ENCODE results near the gene OR2B2.
"Not testable (repeated sequence)": the region's sequence is repeated elsewhere in the genome, so short reads cannot be mapped to it uniquely, and the experiment has no call there.

OR2B2 gene

GRCh38 chr6:27911956-27912446 lies at the start of gene OR2B2:
Gene OR2B2, minus strand, starts transcription at chr6:27912396. Its CDS starts 77 bp downstream, at chr6:27912319.
- Histone ChIP-seq H3K4me3 (ENCODE audit: low read depth, low read length) (no peak within 1 kb of the TSS), H3K27me3 (ENCODE audit: insufficient read depth, low read length) (no peaks in the 10 kb centered on the region), H3K27ac (ENCODE audit: low read depth, low read length) (no peak within 1 kb of the TSS), H3K4me1 (ENCODE audit: control insufficient read depth, insufficient read depth, low read length, unreplicated experiment) (no peaks in the 10 kb centered on the region), H2AFZ (ENCODE audit: low read length, unreplicated experiment) (no peak within 1 kb of the TSS), H3K79me2 (ENCODE audit: control insufficient read depth, insufficient read depth, low read length, unreplicated experiment) (no peaks in the 10 kb centered on the region), H3K36me3 (ENCODE audit: insufficient read depth, low read length) (no peaks in the 10 kb centered on the region)

- Histone ChIP-seq H2AFZ (ENCODE audit: low read length, unreplicated experiment) (no peak overlapping the region), H3K4me1 (ENCODE audit: control insufficient read depth, insufficient read depth, low read length, unreplicated experiment) (no peaks in the 10 kb centered on the region), H3K27me3 (ENCODE audit: insufficient read depth, low read length) (no peaks in the 10 kb centered on the region), H3K27ac (ENCODE audit: low read depth, low read length) (no peak overlapping the region), H3K4me3 (ENCODE audit: low read depth, low read length) (no peak overlapping the region), H3K79me2 (ENCODE audit: control insufficient read depth, insufficient read depth, low read length, unreplicated experiment) (no peaks in the 10 kb centered on the region), H3K36me3 (ENCODE audit: insufficient read depth, low read length) (no peaks in the 10 kb centered on the region)
Measured at GRCh38 chr6:27957516-27957915, 45.3 kb upstream of the OR2B2 start.

DNA sequence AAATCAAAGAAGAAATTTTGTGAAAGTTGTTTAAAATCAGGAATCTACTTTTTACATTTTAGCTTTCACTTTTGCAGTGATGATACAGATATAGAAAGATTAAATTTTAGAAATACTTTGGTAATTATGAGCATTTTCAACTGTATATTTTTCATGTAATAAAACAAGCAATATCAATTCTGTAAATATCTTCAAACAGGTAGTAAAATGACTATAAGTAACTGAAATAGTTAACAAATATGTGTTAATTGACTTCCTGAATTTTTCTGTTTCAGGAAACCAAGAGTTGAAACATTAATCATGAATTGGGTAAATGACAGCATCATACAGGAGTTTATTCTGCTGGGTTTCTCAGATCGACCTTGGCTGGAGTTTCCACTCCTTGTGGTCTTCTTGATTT lies 44.7 kb upstream of the OR2B2 start, which contains the start of gene OR2B6:
Gene OR2B6 (plus strand): TSS at position 301 of the 400 bp plus-strand sequence. CDS start 0 bp downstream, at position 301.
- H3K27me3 ChIP-seq (ENCODE audit: insufficient read depth, low read length): peaks cover 3% of the 10 kb centered on the region; the same call in 1 of the 2 replicates
- no peaks in the 10 kb centered on the region for H3K36me3 ChIP-seq (ENCODE audit: insufficient read depth, low read length)
- no peaks in the 10 kb centered on the region for H3K4me1 ChIP-seq (ENCODE audit: control insufficient read depth, insufficient read depth, low read length, unreplicated experiment)
- H3K27ac ChIP-seq (ENCODE audit: low read depth, low read length): no peak within 1 kb of the TSS
- no peak within 1 kb of the TSS for H3K4me3 ChIP-seq (ENCODE audit: low read depth, low read length)
- H2AFZ ChIP-seq (ENCODE audit: low read length, unreplicated experiment): no peak within 1 kb of the TSS
- no peaks in the 10 kb centered on the region for H3K79me2 ChIP-seq (ENCODE audit: control insufficient read depth, insufficient read depth, low read length, unreplicated experiment)

GRCh38 chr6:27951040-27951439 lies 38.8 kb upstream of the OR2B2 start:
- H3K27me3 ChIP-seq (ENCODE audit: insufficient read depth, low read length): peaks cover 8% of the 10 kb centered on the region; the same call in 1 of the 2 replicates
- no peaks in the 10 kb centered on the region for H3K4me1 ChIP-seq (ENCODE audit: control insufficient read depth, insufficient read depth, low read length, unreplicated experiment)
- H3K27ac ChIP-seq (ENCODE audit: low read depth, low read length): no peak overlapping the region
- H2AFZ ChIP-seq (ENCODE audit: low read length, unreplicated experiment): no peak overlapping the region
- no peak overlapping the region for H3K4me3 ChIP-seq (ENCODE audit: low read depth, low read length)
- H3K36me3 ChIP-seq (ENCODE audit: insufficient read depth, low read length): no peaks in the 10 kb centered on the region
- H3K79me2 ChIP-seq (ENCODE audit: control insufficient read depth, insufficient read depth, low read length, unreplicated experiment): no peaks in the 10 kb centered on the region

- no peaks in the 10 kb centered on the region for H3K4me1 ChIP-seq (ENCODE audit: control insufficient read depth, insufficient read depth, low read length, unreplicated experiment)
- H3K27ac ChIP-seq (ENCODE audit: low read depth, low read length): no peak overlapping the region
- H3K27me3 ChIP-seq (ENCODE audit: insufficient read depth, low read length): peaks cover 12% of the 10 kb centered on the region; the same call in 1 of the 2 replicates
- H3K79me2 ChIP-seq (ENCODE audit: control insufficient read depth, insufficient read depth, low read length, unreplicated experiment): no peaks in the 10 kb centered on the region
- H3K36me3 ChIP-seq (ENCODE audit: insufficient read depth, low read length): no peaks in the 10 kb centered on the region
- H2AFZ ChIP-seq (ENCODE audit: low read length, unreplicated experiment): no peak overlapping the region
- no peak overlapping the region for H3K4me3 ChIP-seq (ENCODE audit: low read depth, low read length)
Measured at GRCh38 chr6:27948237-27948636, 36.0 kb upstream of the OR2B2 start.

GRCh38 chr6:27943072-27943471 lies 30.9 kb upstream of the OR2B2 start:
- not testable (repeated sequence) for H3K4me3 ChIP-seq (ENCODE audit: low read depth, low read length); H3K79me2 ChIP-seq (ENCODE audit: control insufficient read depth, insufficient read depth, low read length, unreplicated experiment); H3K4me1 ChIP-seq (ENCODE audit: control insufficient read depth, insufficient read depth, low read length, unreplicated experiment); H3K27ac ChIP-seq (ENCODE audit: low read depth, low read length); H3K36me3 ChIP-seq (ENCODE audit: insufficient read depth, low read length); H2AFZ ChIP-seq (ENCODE audit: low read length, unreplicated experiment)
- H3K27me3 ChIP-seq (ENCODE audit: insufficient read depth, low read length): peaks cover 22% of the 10 kb centered on the region; the same call in 1 of the 2 replicates

GRCh38 chr6:27940766-27941165 lies 28.6 kb upstream of the OR2B2 start:
- Histone ChIP-seq H3K79me2 (ENCODE audit: control insufficient read depth, insufficient read depth, low read length, unreplicated experiment) (no peaks in the 10 kb centered on the region), H3K36me3 (ENCODE audit: insufficient read depth, low read length) (no peaks in the 10 kb centered on the region), H3K4me3 (ENCODE audit: low read depth, low read length) (no peak overlapping the region), H3K27me3 (ENCODE audit: insufficient read depth, low read length) (peaks cover 20% of the 10 kb centered on the region; the same call in 1 of the 2 replicates), H3K4me1 (ENCODE audit: control insufficient read depth, insufficient read depth, low read length, unreplicated experiment) (no peaks in the 10 kb centered on the region), H2AFZ (ENCODE audit: low read length, unreplicated experiment) (no peak overlapping the region), H3K27ac (ENCODE audit: low read depth, low read length) (no peak overlapping the region)

DNA sequence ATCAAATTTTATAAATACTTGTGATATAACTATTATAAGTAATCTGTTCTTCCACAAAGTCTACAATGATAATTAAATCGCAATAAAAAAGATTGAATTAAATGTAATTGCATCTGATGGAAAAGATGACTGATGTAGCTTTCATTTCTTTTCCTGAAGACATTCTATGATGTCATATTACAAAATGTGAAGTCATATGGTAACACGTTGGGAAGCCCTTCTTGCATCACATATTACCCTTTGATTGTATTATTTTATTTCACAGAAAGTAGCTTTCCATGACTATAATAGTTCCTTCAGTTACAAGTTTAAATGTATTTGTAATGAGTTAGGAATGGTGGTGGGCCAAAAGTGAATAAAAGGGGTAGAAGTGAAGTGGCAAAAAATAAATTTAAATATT lies 19.0 kb upstream of the OR2B2 start:
- no peak overlapping the region for H3K27ac ChIP-seq (ENCODE audit: low read depth, low read length)
- H3K4me3 ChIP-seq (ENCODE audit: low read depth, low read length): no peak overlapping the region
- H3K36me3 ChIP-seq (ENCODE audit: insufficient read depth, low read length): no peaks in the 10 kb centered on the region
- H2AFZ ChIP-seq (ENCODE audit: low read length, unreplicated experiment): no peak overlapping the region
- peaks cover 3% of the 10 kb centered on the region; the same call in 1 of the 2 replicates for H3K27me3 ChIP-seq (ENCODE audit: insufficient read depth, low read length)
- H3K79me2 ChIP-seq (ENCODE audit: control insufficient read depth, insufficient read depth, low read length, unreplicated experiment): no peaks in the 10 kb centered on the region
- H3K4me1 ChIP-seq (ENCODE audit: control insufficient read depth, insufficient read depth, low read length, unreplicated experiment): no peaks in the 10 kb centered on the region

- H3K4me3 ChIP-seq (ENCODE audit: low read depth, low read length); H3K4me1 ChIP-seq (ENCODE audit: control insufficient read depth, insufficient read depth, low read length, unreplicated experiment); H3K79me2 ChIP-seq (ENCODE audit: control insufficient read depth, insufficient read depth, low read length, unreplicated experiment); H3K27ac ChIP-seq (ENCODE audit: low read depth, low read length); H3K27me3 ChIP-seq (ENCODE audit: insufficient read depth, low read length); H3K36me3 ChIP-seq (ENCODE audit: insufficient read depth, low read length); H2AFZ ChIP-seq (ENCODE audit: low read length, unreplicated experiment): not testable (repeated sequence)
Measured at GRCh38 chr6:27929930-27930329, 17.7 kb upstream of the OR2B2 start.

DNA sequence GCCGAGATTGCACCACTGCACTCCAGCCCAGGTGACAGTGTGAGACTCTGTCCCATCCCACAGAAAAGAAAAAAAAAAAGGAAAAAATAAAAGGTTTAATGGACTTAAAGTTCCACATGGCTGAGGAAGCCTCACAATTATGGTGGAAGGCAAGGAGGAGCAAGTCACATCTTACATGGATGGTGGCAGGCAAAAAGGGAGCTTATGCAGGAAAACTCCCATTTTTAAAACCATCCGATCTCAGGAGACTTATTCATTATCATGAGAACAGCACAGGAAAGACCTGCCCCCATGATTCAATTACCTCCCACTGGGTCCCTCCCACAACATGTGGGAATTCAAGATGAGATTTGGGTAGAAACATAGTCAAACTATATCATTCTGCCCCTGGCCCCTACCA lies 15.8 kb upstream of the OR2B2 start:
- not testable (repeated sequence) for H3K4me1 ChIP-seq (ENCODE audit: control insufficient read depth, insufficient read depth, low read length, unreplicated experiment); H3K27me3 ChIP-seq (ENCODE audit: insufficient read depth, low read length); H2AFZ ChIP-seq (ENCODE audit: low read length, unreplicated experiment); H3K4me3 ChIP-seq (ENCODE audit: low read depth, low read length); H3K79me2 ChIP-seq (ENCODE audit: control insufficient read depth, insufficient read depth, low read length, unreplicated experiment); H3K27ac ChIP-seq (ENCODE audit: low read depth, low read length); H3K36me3 ChIP-seq (ENCODE audit: insufficient read depth, low read length)

GRCh38 chr6:27924179-27924578 lies 12.0 kb upstream of the OR2B2 start:
- Histone ChIP-seq H3K79me2 (ENCODE audit: control insufficient read depth, insufficient read depth, low read length, unreplicated experiment) (no peaks in the 10 kb centered on the region), H2AFZ (ENCODE audit: low read length, unreplicated experiment) (no peak overlapping the region), H3K36me3 (ENCODE audit: insufficient read depth, low read length) (no peaks in the 10 kb centered on the region), H3K27ac (ENCODE audit: low read depth, low read length) (no peak overlapping the region), H3K27me3 (ENCODE audit: insufficient read depth, low read length) (no peaks in the 10 kb centered on the region), H3K4me3 (ENCODE audit: low read depth, low read length) (no peak overlapping the region), H3K4me1 (ENCODE audit: control insufficient read depth, insufficient read depth, low read length, unreplicated experiment) (no peaks in the 10 kb centered on the region)
